GM19468 (cell line): ENCODE data around the gene C8G.

ENCODE experiments used
- ATAC-seq: cut with Tn5 transposase; IDR thresholded peaks from one replicate; pipeline ENCODE4 v1.9.1; 2021; ENCODE audit warnings: mild to moderate bottlenecking, moderate library complexity, moderate number of reproducible peaks; ENCODE audit not compliant: unreplicated experiment; ENCODE audit errors: extremely low read depth

C8G gene

DNA sequence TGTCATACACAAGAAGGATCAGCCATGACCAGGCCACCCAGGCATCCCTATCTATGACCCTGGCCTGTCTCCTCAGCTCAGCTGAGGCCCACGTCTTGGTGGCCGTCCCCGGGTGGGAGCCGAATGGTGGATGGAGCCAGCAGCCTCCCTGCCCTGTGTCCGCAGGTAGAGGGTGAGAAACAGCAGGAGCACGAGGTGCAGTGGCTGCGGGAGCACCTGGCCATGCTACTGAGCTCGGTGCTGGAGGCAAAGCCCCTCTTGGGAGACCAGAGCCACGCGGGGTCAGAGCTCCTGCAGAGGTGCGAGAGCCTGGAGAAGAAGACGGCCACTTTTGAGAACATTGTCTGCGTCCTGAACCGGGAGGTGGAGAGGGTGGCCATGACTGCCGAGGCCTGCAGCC is 25.0 kb upstream of the C8G start:
- no peak for ATAC-seq

DNA sequence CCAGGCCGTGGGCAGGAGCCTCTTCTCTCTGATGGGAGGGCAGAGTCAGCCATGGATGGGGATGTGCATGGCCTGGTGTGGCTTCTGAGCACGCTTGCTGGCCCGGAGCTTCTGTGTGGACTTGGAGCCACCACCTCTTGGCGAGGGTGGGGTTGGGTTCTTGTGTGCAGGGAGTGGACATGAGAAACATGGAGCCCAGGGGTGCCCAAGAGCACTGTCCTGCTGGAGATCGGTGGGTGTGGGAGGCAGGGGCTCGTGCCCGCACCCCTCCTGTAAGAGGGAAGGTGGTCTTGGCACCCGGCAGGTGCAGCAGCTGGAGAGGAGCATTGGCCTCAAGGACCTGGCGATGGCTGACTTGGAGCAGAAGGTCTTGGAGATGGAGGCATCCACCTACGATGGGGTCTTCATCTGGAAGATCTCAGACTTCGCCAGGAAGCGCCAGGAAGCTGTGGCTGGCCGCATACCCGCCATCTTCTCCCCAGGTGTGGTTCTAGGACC is 24.3 kb upstream of the C8G start:
- no peak for ATAC-seq

DNA sequence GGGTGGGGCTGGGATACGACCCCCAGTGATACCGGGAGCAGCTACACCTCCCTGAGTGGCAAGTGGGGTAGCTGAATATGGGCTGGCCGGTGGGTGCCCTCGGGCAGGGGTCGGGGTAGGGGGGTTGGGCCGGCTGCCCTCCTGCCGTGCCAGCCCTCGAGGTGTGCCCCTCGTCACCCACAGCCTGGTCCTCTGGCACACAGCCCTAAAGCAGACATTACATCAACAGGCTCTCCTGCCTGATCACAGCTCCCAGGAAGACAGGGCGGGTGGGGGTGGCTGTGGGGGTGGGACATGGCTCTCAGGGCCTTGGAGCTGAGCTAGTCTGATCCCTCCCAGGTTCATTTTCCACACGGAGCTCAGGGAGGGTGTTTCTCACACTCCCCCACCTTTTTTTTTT is 23.7 kb upstream of the C8G start:
- ATAC-seq, result no peak

DNA sequence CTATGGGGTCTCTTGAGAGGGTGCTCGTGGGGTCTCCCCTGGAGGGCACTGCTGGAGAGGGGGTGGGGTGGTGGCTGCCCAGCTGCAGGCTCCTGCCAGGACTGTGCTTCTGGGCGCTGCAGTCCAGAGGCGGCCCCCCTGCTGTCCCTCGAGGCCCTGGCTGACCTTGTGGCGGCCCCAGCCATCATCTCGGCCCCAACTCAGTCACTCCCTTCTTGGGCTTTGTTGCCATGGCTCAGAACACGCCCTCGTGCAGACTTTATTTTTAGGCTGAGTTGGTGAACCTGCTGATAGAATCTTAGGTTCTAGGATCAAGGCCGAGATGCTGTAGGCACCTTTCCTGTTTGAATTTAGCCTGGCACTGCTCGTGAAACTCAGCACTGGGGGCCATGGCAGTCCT is 23.3 kb upstream of the C8G start:
- no peak for ATAC-seq

DNA sequence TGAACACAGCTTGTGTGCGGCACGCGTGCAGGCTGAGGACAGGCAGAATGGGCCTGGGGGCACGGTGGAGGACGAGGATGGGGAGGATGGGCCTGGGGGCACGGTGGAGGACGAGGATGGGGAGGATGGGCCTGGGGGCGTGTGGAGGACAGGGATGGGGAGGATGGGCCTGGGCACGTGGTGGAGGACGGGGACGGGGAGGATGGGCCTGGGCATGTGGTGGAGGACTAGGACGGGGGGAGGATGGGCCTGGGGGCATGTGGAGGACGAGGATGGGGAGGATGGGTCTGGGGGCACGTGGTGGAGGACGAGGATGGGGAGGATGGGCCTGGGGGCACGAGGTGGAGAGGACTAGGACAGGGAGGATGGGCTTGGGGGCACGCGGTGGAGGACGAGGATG is 22.5 kb upstream of the C8G start:
- ATAC-seq, result no peak

DNA sequence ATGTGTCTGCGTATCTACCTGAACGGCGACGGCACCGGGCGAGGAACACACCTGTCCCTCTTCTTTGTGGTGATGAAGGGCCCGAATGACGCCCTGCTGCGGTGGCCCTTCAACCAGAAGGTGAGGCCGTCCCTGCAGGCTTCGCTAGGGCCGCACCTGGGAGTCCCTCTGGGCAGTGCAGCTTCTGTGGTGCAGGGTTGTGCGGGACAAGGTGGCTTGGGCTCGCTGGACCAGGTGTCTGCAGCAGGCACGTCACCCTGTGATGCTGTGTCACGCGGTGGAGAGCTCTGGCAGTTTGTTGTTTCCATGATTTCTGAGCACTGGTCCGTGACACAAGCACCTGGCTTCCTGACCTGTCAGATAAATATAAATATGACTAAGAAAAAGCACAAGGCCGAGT is 21.2 kb upstream of the C8G start:
- ATAC-seq, result no peak

DNA sequence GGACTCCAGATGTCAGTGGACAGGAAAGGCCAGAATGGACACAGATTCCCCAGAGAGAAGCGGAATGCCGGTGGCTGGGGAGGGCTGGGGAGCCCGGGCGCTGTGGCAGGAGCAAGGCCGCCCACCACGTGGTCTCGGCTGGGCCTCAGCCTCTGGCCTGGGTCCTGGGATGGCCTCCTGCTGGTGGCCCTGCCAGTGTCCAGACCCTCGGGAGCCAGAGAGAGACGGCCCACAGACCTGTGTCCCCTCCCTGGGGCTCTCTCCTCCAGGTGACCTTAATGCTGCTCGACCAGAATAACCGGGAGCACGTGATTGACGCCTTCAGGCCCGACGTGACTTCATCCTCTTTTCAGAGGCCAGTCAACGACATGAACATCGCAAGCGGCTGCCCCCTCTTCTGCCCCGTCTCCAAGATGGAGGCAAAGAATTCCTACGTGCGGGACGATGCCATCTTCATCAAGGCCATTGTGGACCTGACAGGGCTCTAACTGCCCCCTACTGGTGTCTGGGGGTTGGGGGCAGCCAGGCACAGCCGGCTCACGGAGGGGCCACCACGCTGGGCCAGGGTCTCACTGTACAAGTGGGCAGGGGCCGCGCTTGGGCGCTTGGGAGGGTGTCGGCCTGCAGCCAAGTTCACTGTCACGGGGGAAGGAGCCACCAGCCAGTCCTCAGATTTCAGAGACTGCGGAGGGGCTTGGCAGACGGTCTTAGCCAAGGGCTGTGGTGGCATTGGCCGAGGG is 19.5 kb upstream of the C8G start:
- ATAC-seq, result no peak

DNA sequence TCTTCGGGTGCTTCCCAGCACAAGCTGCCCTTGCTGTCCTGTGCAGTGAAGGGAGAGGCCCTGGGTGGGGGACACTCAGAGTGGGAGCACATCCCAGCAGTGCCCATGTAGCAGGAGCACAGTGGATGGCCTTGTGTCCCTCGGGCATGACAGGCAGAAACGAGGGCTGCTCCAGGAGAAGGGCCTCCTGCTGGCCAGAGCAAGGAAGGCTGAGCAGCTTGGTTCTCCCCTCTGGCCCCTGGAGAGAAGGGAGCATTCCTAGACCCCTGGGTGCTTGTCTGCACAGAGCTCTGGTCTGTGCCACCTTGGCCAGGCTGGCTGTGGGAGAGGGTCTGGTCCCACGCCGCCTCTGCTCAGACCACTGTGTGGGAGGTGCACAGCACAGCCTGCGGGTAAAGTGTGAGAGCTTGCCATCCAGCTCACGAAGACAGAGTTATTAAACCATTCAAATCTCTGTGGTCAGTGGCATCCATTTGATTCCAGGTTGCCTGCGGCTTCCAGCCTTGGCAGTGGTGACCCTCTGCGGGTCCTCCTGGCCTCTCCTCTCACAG is 18.8 kb upstream of the C8G start:
- no peak for ATAC-seq

DNA sequence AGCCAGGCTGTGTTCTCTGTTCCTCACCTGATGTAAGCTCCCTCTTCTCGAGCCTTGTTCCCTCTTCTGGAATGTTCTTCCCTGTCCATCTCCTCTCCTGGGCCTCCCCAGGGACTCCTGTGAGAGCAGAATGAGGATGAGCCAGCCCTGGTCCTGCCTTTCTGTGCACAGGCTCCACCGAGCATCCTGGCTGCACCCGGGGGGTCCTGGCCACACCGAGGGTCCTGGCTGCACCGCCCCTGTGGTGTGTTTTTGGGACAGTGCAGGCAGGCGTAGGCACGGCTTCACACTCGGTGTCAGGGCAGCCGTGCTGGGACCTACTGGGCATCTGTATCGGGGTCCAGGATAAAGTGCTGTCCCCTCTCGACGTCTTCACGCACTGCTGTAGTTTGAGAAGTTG is 18.3 kb upstream of the C8G start:
- no peak for ATAC-seq

DNA sequence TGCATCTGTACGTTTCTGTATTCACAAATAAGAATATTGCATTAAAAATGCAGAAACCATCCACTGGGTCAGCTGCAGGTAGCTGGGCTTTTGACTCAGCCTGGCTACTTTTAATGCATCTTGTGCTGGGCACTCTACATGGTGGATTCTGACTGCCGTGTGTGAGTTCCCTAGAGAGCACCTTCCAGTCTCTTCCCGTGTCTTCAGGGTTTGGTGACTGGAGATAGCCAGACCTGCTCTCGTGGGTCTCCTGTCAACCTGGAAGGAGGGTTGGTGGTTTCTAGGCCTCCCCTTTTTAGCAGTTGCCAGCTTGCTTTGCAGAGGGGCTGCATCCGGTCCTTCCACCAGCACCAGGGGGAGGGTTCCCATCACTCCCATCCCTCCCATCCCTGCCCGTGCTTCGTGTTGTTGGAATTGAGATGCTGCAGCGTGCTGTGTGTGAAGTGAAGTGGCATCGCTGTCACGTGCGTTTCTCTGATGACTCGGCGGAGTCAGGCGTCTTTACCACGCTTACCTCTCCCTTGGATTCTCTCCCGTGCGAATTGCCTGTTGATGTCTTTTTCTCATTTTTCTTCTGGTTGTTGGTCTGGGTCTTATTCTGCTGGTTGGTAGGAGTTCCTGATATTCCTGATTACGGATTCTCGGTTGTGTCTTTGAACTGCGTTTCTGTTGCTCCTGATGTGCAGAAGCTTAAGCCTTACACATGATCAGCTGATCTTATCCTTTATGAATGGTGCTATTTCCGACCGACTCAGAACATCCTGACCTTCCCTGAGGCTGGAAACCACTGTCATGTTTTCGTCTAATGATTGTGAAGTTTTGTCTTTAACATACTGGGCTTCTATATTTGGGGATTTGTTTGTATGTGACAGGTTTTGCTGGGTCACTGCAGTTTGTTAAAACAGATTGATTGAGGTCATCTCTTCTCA is 17.4 kb upstream of the C8G start:
- ATAC-seq, result no peak

DNA sequence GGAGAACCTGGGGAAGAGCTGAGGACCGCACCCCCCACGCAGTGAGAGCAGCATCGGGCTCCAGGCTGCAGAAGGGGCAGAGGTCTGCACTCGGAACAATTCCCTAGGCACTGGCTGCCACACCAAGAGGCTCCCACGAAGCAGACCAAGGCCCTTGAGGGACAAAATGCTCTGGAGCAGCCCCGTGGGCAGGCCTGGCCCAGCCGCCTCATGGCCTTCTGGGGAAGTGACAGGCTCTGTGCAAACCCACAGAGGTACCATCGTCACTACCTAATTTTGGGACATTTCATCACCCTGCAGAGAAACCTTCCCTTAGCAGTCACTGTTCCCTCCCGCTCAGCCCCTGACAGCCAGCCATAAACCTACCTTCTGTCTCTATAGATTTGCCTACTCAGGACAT is 16.5 kb upstream of the C8G start:
- ATAC-seq, result no peak

DNA sequence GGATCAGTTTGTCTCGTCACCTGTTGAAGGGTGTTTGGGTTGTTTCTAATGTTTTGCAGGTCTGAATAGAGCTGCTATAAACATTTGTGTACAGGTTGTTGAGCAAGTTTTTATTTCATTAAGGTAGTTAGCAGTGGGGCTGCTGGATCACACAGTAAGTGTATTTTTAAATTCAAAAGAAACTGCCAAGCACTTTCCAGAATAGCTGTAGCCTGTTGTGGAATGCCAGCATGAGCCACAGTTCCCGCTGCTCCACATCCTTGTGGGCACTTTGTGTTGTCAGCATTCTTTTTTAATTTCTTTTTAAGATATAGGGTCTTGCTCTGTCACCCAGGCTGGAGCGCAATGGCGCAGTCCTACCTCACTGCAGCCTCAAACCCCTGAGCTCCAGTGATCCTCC is 15.0 kb upstream of the C8G start:
- no peak for ATAC-seq

DNA sequence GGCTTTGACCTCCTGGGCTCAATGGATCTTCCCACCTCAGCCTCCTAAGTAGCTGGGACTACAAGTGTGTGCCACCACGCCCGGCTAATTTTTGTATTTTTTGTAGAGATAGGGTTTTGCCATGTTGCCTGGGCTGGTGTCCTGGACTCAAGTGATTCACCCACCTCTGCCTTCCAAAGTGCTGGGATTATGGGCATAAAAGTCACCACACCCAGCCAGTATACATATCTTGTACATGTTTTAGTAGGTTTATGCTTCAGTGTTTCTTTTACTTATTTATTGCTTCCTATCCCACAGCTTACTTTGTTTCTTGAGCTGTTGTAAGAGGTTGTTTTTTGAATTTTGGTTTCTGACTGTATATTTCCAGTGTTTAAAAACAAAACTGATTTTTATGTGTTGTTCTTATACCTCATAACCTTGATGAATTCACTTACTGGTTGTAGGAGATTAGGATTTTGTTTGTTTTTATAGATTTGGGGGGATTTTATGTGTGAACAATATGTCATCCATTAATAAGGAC is 13.4 kb upstream of the C8G start:
- ATAC-seq, result no peak

DNA sequence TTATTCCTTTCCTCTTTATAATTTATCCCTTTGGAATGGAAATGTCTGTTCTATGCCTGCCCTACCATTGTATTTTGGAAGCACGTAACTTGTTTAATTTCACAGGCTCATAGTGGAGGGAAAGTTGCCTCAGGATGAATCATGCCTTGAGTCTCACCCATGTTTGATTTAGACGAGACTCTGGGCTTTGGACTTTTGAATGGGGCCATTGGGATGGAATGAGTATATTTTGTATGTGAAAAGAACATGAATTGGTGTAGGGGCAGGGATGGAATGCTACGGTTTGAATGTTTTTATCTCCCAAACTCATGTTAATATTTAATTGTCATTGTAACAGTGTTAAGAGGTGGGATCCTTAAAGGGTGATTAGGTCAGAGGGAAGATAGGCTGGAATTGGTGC is 10.8 kb upstream of the C8G start:
- no peak for ATAC-seq

DNA sequence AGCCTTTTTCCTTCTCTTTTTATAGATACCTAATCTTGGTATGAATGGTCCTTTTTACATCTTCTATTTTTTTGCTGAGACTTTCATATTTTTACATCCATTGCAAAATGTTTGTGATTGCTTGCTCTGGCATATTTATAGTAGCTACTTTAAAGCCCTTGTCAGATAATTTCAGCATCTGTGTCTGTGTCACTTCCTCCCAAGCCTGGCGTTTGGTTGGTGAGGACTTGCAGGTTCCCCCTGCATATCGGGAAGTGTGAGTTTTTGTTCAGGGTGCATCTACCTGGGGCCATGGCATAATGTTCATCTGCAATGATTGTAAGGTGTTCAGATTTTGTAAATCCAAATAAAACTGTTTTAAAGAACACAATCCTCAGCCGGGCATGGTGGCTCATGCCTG is 9.4 kb upstream of the C8G start:
- no peak for ATAC-seq

DNA sequence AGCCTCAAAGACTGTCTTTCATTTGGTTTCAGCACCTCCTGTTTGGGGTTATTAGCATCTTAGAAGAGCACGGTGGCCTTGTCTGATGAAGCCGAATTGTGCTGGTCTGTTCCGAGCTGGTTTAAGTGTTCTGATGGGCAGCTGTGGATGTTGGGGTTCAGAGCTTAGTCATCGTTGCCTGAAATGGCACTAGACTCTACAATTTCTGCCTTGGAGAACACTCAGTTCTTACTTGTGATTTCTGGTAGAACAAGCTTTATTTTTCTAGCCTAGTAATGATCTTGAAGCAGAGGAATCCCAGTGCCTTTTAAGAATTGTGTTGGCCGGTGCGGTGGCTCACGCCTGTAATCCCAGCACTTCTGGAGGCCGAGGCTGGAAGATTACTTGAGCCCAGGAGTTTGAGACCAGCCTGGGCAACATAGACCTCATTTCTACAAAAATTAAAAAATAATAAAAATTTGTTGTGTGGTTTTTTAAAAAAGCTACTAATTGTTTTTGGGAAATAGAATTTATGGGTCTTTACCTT is 8.3 kb upstream of the C8G start:
- ATAC-seq, result no peak

DNA sequence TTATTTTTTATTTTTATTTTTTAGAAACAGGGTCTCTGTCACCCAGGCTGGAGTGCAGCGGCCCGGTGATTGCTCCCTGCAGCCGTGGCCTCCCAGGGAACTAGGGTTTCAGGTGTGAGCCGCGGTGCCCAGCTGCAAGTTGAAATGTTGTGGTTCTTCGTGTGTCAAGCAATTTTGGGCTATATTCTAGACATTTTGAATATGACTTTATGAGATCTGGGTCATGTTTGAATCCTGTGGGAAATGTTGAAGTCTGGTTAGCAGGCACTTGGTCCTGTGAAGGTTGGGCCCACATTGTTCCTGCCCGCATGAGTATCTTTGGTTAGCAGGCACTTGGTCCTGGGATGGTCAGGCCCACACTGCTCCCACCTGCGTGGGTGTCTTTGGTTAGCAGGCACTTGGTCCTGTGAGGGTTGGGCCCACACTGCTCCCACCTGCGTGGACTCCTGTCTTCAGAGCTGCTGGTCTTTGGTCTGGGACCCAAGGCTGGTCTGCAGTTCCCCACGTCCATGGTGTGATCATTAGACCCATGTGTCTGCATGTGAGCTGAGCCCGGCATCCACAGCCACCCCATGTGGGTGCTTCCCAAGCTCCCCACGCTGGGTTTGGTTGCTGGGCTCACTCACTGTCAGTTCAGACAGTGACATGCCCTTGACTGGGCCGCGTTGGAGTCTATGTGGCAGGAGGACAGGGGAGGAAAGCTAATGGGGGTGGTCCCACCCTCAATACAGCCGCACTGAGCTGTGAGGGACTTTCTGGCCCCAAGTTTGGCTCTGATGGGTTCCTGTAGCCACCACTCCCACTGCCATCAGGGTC is 7.6 kb upstream of the C8G start:
- no peak for ATAC-seq

DNA sequence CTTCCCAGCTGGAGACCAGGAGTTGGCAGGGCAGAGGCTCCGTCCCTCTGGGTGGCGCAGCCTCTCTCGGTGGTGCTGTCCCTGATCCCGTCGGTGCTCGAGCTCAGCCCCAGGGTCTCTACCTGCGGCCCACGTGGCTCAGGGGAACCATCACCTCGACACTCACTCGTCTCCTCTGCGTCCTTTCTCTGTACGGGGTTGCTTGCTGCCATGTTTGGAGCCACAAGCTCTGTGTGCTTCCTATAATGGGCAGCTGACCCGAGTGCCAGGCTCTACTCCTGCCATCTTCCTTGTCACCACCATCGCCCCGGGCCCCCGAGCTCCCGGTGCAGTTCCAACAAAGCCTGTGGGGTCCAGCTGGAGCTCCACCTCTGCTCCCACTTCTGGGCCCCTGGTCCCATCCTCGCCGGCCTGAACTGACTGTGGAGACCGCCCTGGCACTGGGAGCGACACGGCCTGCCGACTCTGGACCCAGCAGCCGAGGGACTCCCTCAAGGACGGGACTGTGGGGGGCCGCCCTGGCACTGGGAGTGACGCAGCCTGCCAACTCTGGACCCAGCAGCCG is 5.5 kb upstream of the C8G start:
- ATAC-seq, result no peak

DNA sequence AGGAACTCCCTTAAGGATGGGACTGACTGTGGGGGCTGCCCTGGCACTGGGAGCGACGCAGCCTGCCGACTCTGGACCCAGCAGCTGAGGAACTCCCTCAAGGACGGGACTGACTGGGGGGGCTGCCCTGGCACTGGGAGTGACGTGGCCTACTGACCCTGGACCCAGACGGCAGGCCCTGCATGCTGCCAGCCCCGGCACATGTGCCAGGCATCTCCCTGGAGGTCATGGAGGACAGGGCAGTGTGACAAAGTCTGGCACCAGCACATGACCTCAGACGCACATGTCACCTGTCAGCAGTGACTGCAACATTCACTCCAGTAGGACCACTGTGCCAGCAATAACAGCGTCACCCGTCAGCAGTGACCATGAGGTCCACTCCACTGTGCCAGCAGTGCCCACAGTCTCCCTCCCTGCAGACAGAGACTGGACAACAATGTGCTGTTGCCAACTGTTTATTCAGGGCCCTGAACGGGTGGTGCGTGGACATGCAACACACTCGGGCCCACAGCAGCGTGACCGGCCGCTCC is 5.0 kb upstream of the C8G start:
- no peak for ATAC-seq
